Stimulated activated CD8-positive, alpha-beta memory T cell treated with anti-CD3 and anti-CD28 coated beads, Interleukin-12 subunit alpha, Interleukin-12 subunit beta, amount 100 ng/mL, for 1 hour (primary cell): ENCODE results near the gene USP20.

Experiments
- DNase-seq: peaks from one replicate; pipeline ENCODE4 v3.0.0-alpha.2; 2020; ENCODE audit warnings: low read depth

The USP20 gene

GRCh38 chr9:129823935-129824601 lies 11.2 kb upstream of the USP20 start, which contains the start of gene TOR1A:
Gene TOR1A, minus strand, starts transcription at chr9:129824136. Its CDS starts 51 bp downstream, at chr9:129824085.
- DNase-seq = peak; percentile 84

GRCh38 chr9:129826344-129826743 lies 8.9 kb upstream of the USP20 start:
- DNase-seq = no peak

- no peak for DNase-seq
These were observed 8.5 kb upstream of the USP20 start for GRCh38 chr9:129826759-129827158.

- DNase-seq = no peak
These were observed 7.2 kb upstream of the USP20 start for GRCh38 chr9:129828051-129828450.

GRCh38 chr9:129828969-129829368 lies 6.3 kb upstream of the USP20 start:
- no peak for DNase-seq

GRCh38 chr9:129832982-129833381 lies 2.3 kb upstream of the USP20 start:
- no peak for DNase-seq

- DNase-seq = no peak
These were observed 650 bp upstream of the USP20 start for GRCh38 chr9:129834489-129835127.

- no peak for DNase-seq
These were observed 584 bp downstream of the USP20 start for GRCh38 chr9:129835860-129836223.

- no peak for DNase-seq
These were observed 1.2 kb downstream of the USP20 start for GRCh38 chr9:129836311-129837007.

GRCh38 chr9:129838707-129839259 lies 3.5 kb downstream of the USP20 start:
- DNase-seq = no peak

GRCh38 chr9:129839324-129840023 lies 4.2 kb downstream of the USP20 start:
- no peak for DNase-seq

GRCh38 chr9:129840034-129840433 lies 4.8 kb downstream of the USP20 start:
- DNase-seq = no peak

GRCh38 chr9:129841071-129841470 lies 5.8 kb downstream of the USP20 start:
- no peak for DNase-seq

- no peak for DNase-seq
These were observed 10.1 kb downstream of the USP20 start for GRCh38 chr9:129845373-129845772.

GRCh38 chr9:129848712-129849441 lies 13.6 kb downstream of the USP20 start:
- no peak for DNase-seq

- DNase-seq = no peak
These were observed 14.6 kb downstream of the USP20 start for GRCh38 chr9:129849901-129850300.

- no peak for DNase-seq
These were observed 15.7 kb downstream of the USP20 start for GRCh38 chr9:129850821-129851550.

- no peak for DNase-seq
These were observed 16.6 kb downstream of the USP20 start for GRCh38 chr9:129851821-129852220.

GRCh38 chr9:129852579-129852978 lies 17.3 kb downstream of the USP20 start:
- DNase-seq = no peak

- DNase-seq = no peak
These were observed 18.4 kb downstream of the USP20 start for GRCh38 chr9:129853614-129854013.

- no peak for DNase-seq
These were observed 19.4 kb downstream of the USP20 start for GRCh38 chr9:129854588-129855110.
